K562 (cell line): Measurements from ENCODE around the gene GADD45B. TPM values are rescaled to one million over a fixed set of nuclear protein-coding genes. Genes with fewer than 3 reads are reported as not detected.

Experiments
- ATAC-seq: fragments of 200-7000 bp; cut with Tn5 transposase; 3 replicates; pipeline ENCODE4 v1.9.1; 2020; ENCODE audit warnings: moderate library complexity
- BruUV-seq: library from RNA; stranded (reverse); fragments of 400-500 nt; replicated peaks from 2 replicates; lab custom pipeline; 2021; lab: Mats Ljungman, UMichigan
- CTCF ChIA-PET: fragments of 300-600 bp; formaldehyde crosslinking; extraction: SDS; loops from one replicate; lab custom pipeline; 2021; ENCODE audit warnings: low intra/inter-chr PET ratio; lab: Yijun Ruan, JAX
- POLR2A ChIA-PET: fragments of 300-600, 350-650 bp; sonication (Branson Sonifier 250); formaldehyde crosslinking; extraction: SDS; loops from one replicate; lab custom pipeline; 2021; ENCODE audit warnings: antibody characterized with exemption, inconsistent platforms; lab: Yijun Ruan, JAX
- DNase-seq, 4 experiments: peaks; one replicate each; pipeline versions ENCODE4 v3.0.0 to v3.0.0-alpha.2; 2011 to 2018; ENCODE audit warnings: low spot score in 3 of 4, mixed read lengths in 3 of 4; ENCODE audit errors: extremely low read depth in 1 of 4
- FAIRE-seq: peaks from 2 replicates; lab custom pipeline; 2011; peaks lifted over from hg19 to GRCh38; lab: Jason Lieb, UNC
- H2AFZ ChIP-seq: 2 replicates; pipeline ENCODE4 v1.6.0; 2011; ENCODE audit warnings: low read depth, low read length, control low read depth, inconsistent platforms
- H3K27ac ChIP-seq: fragments of 200-600 bp; 3 replicates; pipeline ENCODE4 v1.8.0; 2011; ENCODE audit warnings: low read depth, mild to moderate bottlenecking, control low read depth, inconsistent platforms, low read length, moderate library complexity, mixed read lengths; ENCODE audit errors: extremely low read depth
- H3K27me3 ChIP-seq, 2 experiments: fragments of 300-600 bp in 1 of 2; 2 replicates in 1 of 2; 3 replicates in 1 of 2; pipeline versions ENCODE4 v1.6.0 to v1.8.0; 2011; ENCODE audit warnings: inconsistent platforms in 2 of 2, low read length in 2 of 2, mild to moderate bottlenecking in 1 of 2, mixed read lengths in 1 of 2, moderate library complexity in 1 of 2; ENCODE audit not compliant: control insufficient read depth in 2 of 2, insufficient read depth in 2 of 2
- H3K36me3 ChIP-seq: fragments of 300-600 bp; 3 replicates; pipeline ENCODE4 v1.8.0; 2011; ENCODE audit warnings: mild to moderate bottlenecking, low read length, inconsistent platforms; ENCODE audit not compliant: control insufficient read depth, insufficient read depth
- H3K4me1 ChIP-seq, 2 experiments: fragments of 200-600 bp in 1 of 2; replicated peaks in 1 of 2; 2 replicates in 1 of 2; 3 replicates in 1 of 2; pipeline versions ENCODE4 v1.5.1 to v1.8.0; 2011; ENCODE audit warnings: inconsistent platforms in 2 of 2, low read length in 2 of 2, mild to moderate bottlenecking in 1 of 2, mixed read lengths in 1 of 2, moderate library complexity in 1 of 2; ENCODE audit not compliant: control insufficient read depth in 2 of 2, insufficient read depth in 2 of 2
- H3K4me2 ChIP-seq: 2 replicates; pipeline ENCODE4 v1.6.1; 2011; ENCODE audit warnings: low read length, control low read depth, inconsistent platforms, mixed read lengths; ENCODE audit not compliant: insufficient read depth
- H3K4me3 ChIP-seq: fragments of 200-600 bp; sonication (generic), shearing (Covaris generic); 2 replicates; pipeline ENCODE4 v1.5.1; 2016; ENCODE audit warnings: control low read depth, inconsistent platforms
- H3K79me2 ChIP-seq: fragments of 200-600 bp; 3 replicates; pipeline ENCODE4 v1.8.0; 2011; ENCODE audit warnings: low read length, inconsistent platforms; ENCODE audit not compliant: control insufficient read depth, insufficient read depth
- H3K9ac ChIP-seq, 2 experiments: 2 replicates each; pipeline versions ENCODE4 v1.6.0 to v1.6.1; 2011; ENCODE audit warnings: low read depth in 2 of 2, low read length in 2 of 2, control low read depth in 1 of 2, inconsistent platforms in 1 of 2, mild to moderate bottlenecking in 1 of 2, mixed read lengths in 1 of 2; ENCODE audit not compliant: insufficient read depth in 1 of 2
- H3K9me1 ChIP-seq: one replicate; pipeline ENCODE4 v1.6.0; 2011; ENCODE audit warnings: inconsistent platforms, mild to moderate bottlenecking, low read length, moderate library complexity; ENCODE audit not compliant: control insufficient read depth, insufficient read depth
- H3K9me3 ChIP-seq: replicated peaks from 2 replicates; pipeline ENCODE4 v1.5.1; 2011; ENCODE audit warnings: low read depth, low read length, inconsistent platforms; ENCODE audit not compliant: control insufficient read depth, insufficient read depth
- H4K20me1 ChIP-seq: replicated peaks from 2 replicates; pipeline ENCODE4 v1.6.1; 2011; ENCODE audit warnings: low read length, inconsistent platforms, mixed read lengths; ENCODE audit not compliant: control insufficient read depth, insufficient read depth
- CBX1 ChIP-seq: sonication (generic); IDR thresholded peaks from 2 replicates; pipeline ENCODE4 v1.6.1; 2016; ENCODE audit warnings: antibody characterized with exemption, low read depth, mild to moderate bottlenecking
- NCOR1 ChIP-seq: fragments of 450-650 bp; IDR thresholded peaks from 2 replicates; pipeline ENCODE4 v1.6.1; 2016; ENCODE audit warnings: mild to moderate bottlenecking, moderate library complexity
- POLR2G ChIP-seq: fragments of 200-400 bp; formaldehyde crosslinking; IDR thresholded peaks from 2 replicates; pipeline ENCODE4 v1.6.1; 2017; ENCODE audit warnings: low read depth, mild to moderate bottlenecking, antibody characterized with exemption, low read length, moderate library complexity
- PRPF4 ChIP-seq: fragments of 200-400 bp; formaldehyde crosslinking; IDR thresholded peaks from one replicate; pipeline ENCODE4 v1.6.1; 2017; ENCODE audit warnings: low read length, low read depth, mild to moderate bottlenecking; ENCODE audit not compliant: insufficient read depth, poor library complexity, severe bottlenecking
- TEAD1 ChIP-seq, 2 experiments: fragments of 450-650 bp in 1 of 2; sonication (generic) in 1 of 2; formaldehyde crosslinking; IDR thresholded peaks; 2 replicates each; pipeline versions ENCODE4 v1.4.0 to v1.8.0; 2020 to 2022; ENCODE audit warnings: mild to moderate bottlenecking in 2 of 2, missing genetic modification reagents in 1 of 2
- ZNF764 ChIP-seq: fragments of 250-450 bp; sonication (Bioruptor Pico); IDR thresholded peaks from 2 replicates; pipeline ENCODE4 v1.4.0; 2020; ENCODE audit warnings: low read depth, mild to moderate bottlenecking, moderate library complexity
- whole genome bisulfite sequencing: fragments of 100-300 bp; shearing (Covaris generic); methylation state at CpG from one replicate; pipeline ENCODE4 v1.1.6; 2016; ENCODE audit warnings: low coverage, mixed read lengths; ENCODE audit not compliant: insufficient coverage; ENCODE audit errors: missing lambda C conversion rate; 5-methylcytosine and 5-hydroxymethylcytosine counted together
- in situ Hi-C: fragments of 300-500 bp; cut with MboI; formaldehyde crosslinking; loops from 4 replicates; pipeline ENCODE4 v1.15.0; 2018; ENCODE audit warnings: inconsistent platforms, mixed read lengths
- intact Hi-C: fragments of 100-400 bp; cut with micrococcal nuclease; formaldehyde crosslinking; loops from 2 replicates; pipeline ENCODE4 v1.14.2; 2022
- polyA plus RNA-seq, 8 experiments: library from polyadenylated mRNA; depleted of rRNA in 4 of 8; stranded (reverse) in 5 of 8; unstranded in 3 of 8; fragments of >200 nt; fragmentation: Nextera tagmentation in 2 of 8; fragmentation: Illumina TruSeq in 1 of 8; extraction: Ambion mirVana in 2 of 8; extraction: Trizol in 1 of 8; gene quantifications; 2 replicates each; pipeline versions ENCODE4 v1.2.1 to v1.2.3, GENCODE V29; 2011 to 2014; ENCODE audit warnings: inconsistent platforms in 1 of 8, missing spikeins in 1 of 8
- total RNA-seq, 7 experiments: library from RNA; depleted of rRNA in 6 of 7; stranded (reverse); fragments of >200 nt in 6 of 7; fragmentation: Illumina TruSeq in 2 of 7; extraction: Trizol in 2 of 7; gene quantifications; 2 replicates each; pipeline versions ENCODE4 v1.2.1 to v1.2.3, GENCODE V29; 2011 to 2021; ENCODE audit warnings: low replicate concordance in 1 of 7
- TF ChIP-seq, protein P1 (sequence below): fragments of 250-450 bp; sonication (Bioruptor Pico); IDR thresholded peaks from 2 replicates; pipeline ENCODE4 v1.8.0; 2022; ENCODE audit warnings: moderate library complexity, mild to moderate bottlenecking, inconsistent platforms
- TF ChIP-seq, protein P2 (sequence below): fragments of 150-350 bp; IDR thresholded peaks from 2 replicates; pipeline ENCODE4 v1.6.1; 2014; ENCODE audit warnings: low read depth, mild to moderate bottlenecking, low read length, borderline replicate concordance

GADD45B gene
- total and polyA plus RNA-seq, 9 of the 15 experiments (the other 6 are each of a cell fraction or from before 2014, with no cell fraction given), result 0.06 to 4.1 (median 2.1) TPM

DNA sequence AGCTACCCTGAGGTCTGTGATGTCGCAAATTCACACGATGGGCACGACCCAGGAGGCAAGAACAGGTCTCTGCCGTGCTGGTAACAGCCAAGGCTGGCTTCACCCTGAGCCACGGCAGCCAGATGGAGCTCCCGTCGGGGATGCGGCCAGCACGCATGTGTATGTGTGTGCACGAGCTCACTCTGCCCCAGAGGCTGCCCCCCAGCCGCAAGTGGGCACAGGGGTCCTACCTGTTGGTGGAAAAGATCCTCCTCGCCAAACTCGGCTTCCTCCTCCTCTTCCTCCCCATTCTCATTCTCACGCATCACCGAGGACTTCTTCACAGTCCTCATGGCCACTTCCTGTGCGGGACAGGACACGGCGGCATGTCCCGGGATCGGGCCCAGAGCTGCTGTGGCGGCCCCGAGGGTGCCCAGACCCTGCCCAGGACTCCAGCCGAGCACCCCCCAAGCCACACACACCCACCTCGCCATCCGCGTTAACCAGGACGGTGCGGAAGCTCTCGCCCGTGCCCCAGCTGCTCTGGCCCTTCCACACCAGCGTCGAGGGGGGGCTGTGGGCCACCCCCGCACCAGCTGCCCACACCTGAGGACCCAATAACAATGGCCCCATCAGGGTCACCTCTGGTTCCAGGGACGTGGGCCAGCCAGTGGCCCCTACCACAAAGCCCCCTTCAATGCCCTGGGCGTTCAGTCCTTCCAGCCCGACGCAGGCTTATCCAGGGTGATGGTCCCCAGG, 44.4 kb upstream of the GADD45B start:
- intact Hi-C loops (no loop called here), in situ Hi-C loops (no loop called here)
- Histone ChIP-seq H3K9me3 (no peaks in the 10 kb centered on the region), H3K4me2 (no peak overlapping the region), H3K27ac (no peak overlapping the region), H2AFZ (no peak overlapping the region), H3K9me1 (no peaks in the 10 kb centered on the region), H3K4me1 (peaks cover 6 to 48% of the 10 kb centered on the region in 2 experiments; a peak in 4 of 5 replicates), H3K4me3 (no peak overlapping the region), H3K27me3 (no peaks in the 10 kb centered on the region), H4K20me1 (peaks cover 5% of the 10 kb centered on the region; the same call in 1 of the 2 replicates), H3K9ac (no peak overlapping the region), H3K36me3 (peaks cover 66% of the 10 kb centered on the region; the same call in 2 of the 3 replicates), H3K79me2 (peaks cover 9% of the 10 kb centered on the region)
- TF ChIP-seq ZNF764, result no peak
- TF ChIP-seq POLR2G, result peak; percentile 57; the same call in 1 of the 2 replicates
- no peak for DNase-seq
- 97% methylated on average over 31 of the region's 37 CpGs for WGBS
- no TSS peak for BruUV-seq
- FAIRE-seq, result no peak
- ChIA-PET CTCF (no interaction called here), POLR2A (interaction anchor here (0.6 to 2.6 kb wide), 2 partner anchors 8 to 161 kb away, joined by 3 to 13 read pairs; no protein-coding TSS in a partner anchor)
- no peak for ATAC-seq

DNA sequence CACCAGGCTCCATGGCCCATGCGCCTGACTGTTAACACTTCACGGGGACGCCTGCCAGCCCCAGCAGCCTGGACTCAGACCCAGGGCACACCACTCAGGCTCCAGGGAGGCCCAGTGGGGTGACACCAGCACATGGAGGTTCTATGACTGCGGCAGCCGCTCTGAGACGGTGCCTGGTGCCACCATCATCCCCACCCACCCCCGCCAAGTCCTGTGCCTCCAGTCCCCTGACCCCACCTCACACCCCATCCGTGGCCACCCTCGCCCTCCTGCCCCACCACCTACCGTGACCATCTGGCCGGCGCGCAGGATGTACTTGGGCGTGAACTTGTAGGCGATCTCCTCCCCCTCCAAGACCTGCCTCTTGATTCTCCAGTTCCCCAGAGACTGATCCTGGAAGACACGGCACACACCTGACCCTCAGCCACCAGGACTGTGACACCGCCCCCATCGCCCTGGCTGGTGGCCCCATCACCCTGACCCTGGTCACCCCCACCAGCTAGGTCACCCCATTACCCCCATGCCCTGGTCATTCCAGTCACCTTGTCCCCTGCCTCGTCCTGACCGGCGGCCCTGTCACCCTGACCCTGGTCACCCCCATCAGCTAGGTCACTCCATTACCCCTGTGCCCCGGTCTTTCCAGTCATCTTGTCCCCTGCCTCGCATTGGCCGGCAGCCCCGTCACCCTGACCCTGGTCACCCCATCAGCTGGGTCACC, 43.6 kb upstream of the GADD45B start:
- 97% methylated on average over 16 of the region's 25 CpGs for WGBS
- ATAC-seq (no peak), DNase-seq (no peak), FAIRE-seq (no peak)
- Histone ChIP-seq H2AFZ (no peak overlapping the region), H3K9me1 (no peaks in the 10 kb centered on the region), H3K36me3 (peaks cover 69% of the 10 kb centered on the region; the same call in 2 of the 3 replicates), H3K27ac (no peak overlapping the region), H3K4me1 (peaks cover 3 to 45% of the 10 kb centered on the region in 2 experiments; a peak in 2 of 5 replicates), H3K4me3 (no peak overlapping the region), H3K27me3 (no peaks in the 10 kb centered on the region), H3K4me2 (no peak overlapping the region), H4K20me1 (no peaks in the 10 kb centered on the region), H3K9ac (no peak overlapping the region), H3K9me3 (no peaks in the 10 kb centered on the region), H3K79me2 (peaks cover 1% of the 10 kb centered on the region)
- in situ Hi-C loops (no loop called here), intact Hi-C loops (no loop called here)
- ChIA-PET POLR2A (no interaction called here), CTCF (no interaction called here)
- no TSS peak for BruUV-seq
- TF ChIP-seq, protein P1, sequence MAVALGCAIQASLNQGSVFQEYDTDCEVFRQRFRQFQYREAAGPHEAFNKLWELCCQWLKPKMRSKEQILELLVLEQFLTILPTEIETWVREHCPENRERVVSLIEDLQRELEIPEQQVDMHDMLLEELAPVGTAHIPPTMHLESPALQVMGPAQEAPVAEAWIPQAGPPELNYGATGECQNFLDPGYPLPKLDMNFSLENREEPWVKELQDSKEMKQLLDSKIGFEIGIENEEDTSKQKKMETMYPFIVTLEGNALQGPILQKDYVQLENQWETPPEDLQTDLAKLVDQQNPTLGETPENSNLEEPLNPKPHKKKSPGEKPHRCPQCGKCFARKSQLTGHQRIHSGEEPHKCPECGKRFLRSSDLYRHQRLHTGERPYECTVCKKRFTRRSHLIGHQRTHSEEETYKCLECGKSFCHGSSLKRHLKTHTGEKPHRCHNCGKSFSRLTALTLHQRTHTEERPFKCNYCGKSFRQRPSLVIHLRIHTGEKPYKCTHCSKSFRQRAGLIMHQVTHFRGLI (CRISPR knock-in tag), result no peak
- TF ChIP-seq TEAD1 (CRISPR knock-in tag; IDR thresholded peaks at IDR 0.05) (no peak), NCOR1 (no peak), CBX1 (no peak), PRPF4 (no peak)
- TF ChIP-seq, protein P2, sequence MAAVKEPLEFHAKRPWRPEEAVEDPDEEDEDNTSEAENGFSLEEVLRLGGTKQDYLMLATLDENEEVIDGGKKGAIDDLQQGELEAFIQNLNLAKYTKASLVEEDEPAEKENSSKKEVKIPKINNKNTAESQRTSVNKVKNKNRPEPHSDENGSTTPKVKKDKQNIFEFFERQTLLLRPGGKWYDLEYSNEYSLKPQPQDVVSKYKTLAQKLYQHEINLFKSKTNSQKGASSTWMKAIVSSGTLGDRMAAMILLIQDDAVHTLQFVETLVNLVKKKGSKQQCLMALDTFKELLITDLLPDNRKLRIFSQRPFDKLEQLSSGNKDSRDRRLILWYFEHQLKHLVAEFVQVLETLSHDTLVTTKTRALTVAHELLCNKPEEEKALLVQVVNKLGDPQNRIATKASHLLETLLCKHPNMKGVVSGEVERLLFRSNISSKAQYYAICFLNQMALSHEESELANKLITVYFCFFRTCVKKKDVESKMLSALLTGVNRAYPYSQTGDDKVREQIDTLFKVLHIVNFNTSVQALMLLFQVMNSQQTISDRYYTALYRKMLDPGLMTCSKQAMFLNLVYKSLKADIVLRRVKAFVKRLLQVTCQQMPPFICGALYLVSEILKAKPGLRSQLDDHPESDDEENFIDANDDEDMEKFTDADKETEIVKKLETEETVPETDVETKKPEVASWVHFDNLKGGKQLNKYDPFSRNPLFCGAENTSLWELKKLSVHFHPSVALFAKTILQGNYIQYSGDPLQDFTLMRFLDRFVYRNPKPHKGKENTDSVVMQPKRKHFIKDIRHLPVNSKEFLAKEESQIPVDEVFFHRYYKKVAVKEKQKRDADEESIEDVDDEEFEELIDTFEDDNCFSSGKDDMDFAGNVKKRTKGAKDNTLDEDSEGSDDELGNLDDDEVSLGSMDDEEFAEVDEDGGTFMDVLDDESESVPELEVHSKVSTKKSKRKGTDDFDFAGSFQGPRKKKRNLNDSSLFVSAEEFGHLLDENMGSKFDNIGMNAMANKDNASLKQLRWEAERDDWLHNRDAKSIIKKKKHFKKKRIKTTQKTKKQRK, result no peak
